Stimulated activated naive CD4-positive, alpha-beta T cell (primary cell): ENCODE measurements around the gene SDK1.
A peak's percentile ranks its signal among the peaks of the same experiment; 100 is the strongest.

ENCODE experiments used
- DNase-seq, 6 experiments: peaks; one replicate each; lab custom pipeline; 2025; lab: John Stamatoyannopoulos, UW

SDK1 gene

GRCh38 chr7:3425087-3425486 lies 124.0 kb downstream of the SDK1 start:
- no peak for DNase-seq

GRCh38 chr7:3426064-3426463 lies 125.0 kb downstream of the SDK1 start:
- no peak for DNase-seq

GRCh38 chr7:3427957-3428356 lies 126.9 kb downstream of the SDK1 start:
- DNase-seq = peak in 1 of 6 experiments; percentile 1

- DNase-seq = no peak
These were observed 128.9 kb downstream of the SDK1 start for GRCh38 chr7:3429981-3430380.

DNA sequence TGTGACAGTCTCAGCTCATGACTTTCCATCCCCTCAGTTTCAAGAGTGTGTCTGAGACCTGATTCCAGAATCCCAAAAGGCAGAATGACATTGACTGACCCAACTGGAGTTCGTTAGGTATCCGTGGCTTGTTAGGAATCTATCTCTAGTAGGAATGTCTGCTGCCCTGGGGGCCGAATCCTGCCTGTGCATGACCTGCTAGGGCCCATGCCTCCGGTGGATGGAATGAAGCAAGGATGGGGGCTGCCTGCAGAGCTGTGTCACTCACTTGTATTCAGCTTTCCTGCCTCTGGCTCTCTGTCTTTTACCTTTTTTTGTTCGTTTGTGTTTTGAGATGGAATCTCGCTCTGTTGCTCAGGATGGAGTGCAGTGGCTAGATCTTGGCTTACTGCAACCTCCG lies 129.5 kb downstream of the SDK1 start:
- no peak for DNase-seq

- DNase-seq = no peak
These were observed 130.3 kb downstream of the SDK1 start for GRCh38 chr7:3431306-3431705.

- DNase-seq = no peak
These were observed 131.9 kb downstream of the SDK1 start for GRCh38 chr7:3432911-3433310.

GRCh38 chr7:3434611-3435010 lies 133.6 kb downstream of the SDK1 start:
- DNase-seq = no peak

GRCh38 chr7:3436112-3436511 lies 135.1 kb downstream of the SDK1 start:
- no peak for DNase-seq

DNA sequence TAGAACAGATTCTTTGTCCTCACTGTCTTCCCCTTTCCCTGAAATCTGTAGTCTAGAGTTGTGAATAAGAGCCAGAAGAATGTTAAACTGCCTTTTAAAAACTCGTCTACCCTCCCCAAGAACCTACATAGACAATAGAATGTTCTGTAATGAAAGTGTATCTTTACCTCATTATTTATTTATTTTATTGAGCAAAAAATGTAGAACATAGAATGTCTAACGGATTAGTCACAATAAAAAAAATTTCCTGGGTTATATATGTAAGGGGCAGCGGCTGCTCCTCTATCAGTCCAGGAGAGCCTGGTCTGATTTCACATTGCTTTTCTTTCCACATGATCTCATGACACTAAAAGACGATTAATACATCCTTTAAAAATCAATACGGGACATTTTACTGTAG lies 135.7 kb downstream of the SDK1 start:
- no peak for DNase-seq

DNA sequence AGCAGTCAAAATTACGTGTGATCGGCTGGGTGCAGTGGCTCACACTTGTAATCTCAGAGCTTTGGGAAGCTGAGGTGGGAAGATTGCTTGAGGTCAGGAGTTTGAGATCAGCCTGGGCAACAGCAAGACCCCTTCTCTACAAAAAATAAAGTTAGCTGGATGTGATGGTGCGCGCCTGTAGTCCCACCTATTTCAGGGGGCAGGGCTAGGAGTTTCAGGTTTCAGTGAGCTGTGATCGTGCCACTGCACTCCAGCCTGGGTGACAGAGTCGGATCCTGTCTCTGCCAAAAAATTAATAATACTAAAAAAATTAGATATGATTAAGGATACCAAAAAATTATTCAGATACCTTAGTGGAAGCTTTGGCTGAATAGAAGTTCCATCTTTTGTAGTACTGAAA lies 136.4 kb downstream of the SDK1 start:
- no peak for DNase-seq

DNA sequence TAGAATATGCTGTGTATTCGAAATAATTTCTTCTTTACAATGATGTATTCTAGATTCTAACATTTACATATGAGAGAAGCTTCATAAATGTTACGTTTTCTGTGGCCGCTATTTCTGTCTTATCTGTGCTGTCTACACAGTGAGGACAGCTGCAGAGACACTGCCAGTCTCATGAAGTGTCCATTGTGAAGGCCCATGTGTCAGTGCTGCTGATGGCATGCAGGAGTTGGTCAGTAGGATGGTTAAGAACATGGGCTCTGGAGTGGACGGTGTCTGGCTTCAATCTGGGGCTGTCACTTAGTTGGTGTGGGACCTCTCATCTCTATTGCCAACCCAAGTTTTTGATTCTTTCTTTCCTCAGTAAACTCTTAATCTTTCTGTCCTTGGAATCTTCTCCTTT lies 137.3 kb downstream of the SDK1 start:
- DNase-seq = no peak

DNA sequence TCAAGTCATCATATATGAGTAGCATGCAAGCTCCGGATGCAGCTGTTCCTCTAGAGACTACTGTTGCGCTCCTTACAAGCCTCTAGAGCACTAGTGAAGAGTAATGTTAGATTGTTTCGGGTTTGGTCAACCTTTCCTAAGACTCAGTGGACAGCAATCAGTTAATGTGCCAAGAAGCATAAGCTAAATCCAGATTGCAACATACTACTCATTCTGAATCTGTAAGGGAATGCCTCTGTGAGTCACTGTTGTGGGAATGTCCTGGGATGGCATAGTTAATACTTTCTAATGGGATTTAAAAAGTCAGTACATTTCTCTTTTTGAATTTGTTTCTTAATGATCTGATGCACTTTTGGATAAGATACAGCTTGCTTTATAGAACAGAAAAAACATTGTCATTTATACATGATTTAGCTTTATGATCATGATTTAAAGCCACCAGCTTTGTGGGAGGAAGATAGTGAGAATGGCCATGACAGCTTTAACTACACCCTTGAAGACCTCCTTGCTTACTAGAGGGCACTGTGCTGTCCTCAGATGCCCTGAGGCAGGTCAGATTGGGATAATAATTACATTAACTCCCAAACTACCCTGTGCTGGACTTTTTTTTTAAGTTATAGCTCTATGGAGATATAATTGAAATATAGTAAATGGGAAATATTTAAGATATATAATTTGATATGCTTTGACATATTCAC lies 138.4 kb downstream of the SDK1 start:
- DNase-seq = no peak

DNA sequence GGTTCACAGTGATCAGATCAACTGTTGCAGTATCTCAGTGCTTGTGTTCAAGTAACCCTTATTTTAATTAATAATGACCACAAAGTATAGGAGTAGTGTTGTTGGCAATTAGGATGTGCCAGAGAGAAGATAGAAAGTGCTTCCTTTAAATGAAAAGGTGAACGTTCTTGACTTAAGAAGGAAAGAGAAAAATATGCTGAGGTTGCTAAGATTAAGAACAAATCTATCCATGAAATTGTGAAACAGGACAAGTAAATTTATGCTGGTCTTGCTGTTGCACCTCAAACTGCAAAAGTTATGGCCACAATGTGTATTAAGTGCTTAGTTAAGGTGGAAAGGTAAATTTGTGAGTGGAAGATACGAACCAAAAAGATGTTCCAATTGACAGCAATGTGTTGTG lies 139.5 kb downstream of the SDK1 start:
- no peak for DNase-seq

GRCh38 chr7:3443716-3444115 lies 142.7 kb downstream of the SDK1 start:
- no peak for DNase-seq

DNA sequence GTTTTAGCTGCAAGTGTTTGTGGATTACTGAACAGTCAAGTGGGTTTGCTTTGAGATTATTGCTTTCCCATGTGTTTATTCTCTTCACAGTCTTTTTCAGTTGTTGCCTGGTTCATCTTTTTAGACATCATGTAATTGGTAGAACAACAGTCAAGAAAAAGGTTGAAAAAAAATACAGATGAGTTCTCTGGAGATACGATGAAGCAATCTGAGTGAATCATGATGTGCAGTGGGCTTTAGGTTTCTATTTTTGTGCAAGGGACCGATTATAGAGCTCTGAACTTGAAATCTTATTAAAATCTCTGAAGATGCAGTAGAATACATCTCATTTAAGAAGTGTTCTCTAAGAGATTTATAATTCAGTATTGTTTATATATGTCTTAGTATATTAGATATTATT lies 145.7 kb downstream of the SDK1 start:
- no peak for DNase-seq

GRCh38 chr7:3451701-3452100 lies 150.6 kb downstream of the SDK1 start:
- no peak for DNase-seq

DNA sequence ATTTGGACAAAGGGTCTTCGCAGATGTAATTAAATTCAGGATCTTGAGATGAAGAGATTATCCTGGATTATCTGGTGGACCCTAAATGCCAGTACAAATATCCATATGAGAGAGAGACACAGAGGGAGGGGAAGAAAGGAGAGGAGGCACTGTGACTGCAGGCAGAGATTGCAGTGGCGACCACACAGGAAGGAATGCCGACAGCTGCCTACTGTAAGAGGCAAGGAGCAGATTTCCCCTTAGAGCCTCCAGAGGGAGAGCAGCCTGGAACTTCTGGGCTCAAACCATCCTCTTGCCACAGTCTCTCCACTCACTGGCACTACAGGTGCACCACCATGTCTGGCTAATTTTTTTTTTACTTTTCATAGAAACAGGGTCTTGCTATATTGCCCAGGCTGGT lies 152.3 kb downstream of the SDK1 start:
- DNase-seq = no peak

GRCh38 chr7:3455806-3456595 lies 154.9 kb downstream of the SDK1 start:
- no peak for DNase-seq

- DNase-seq = no peak
These were observed 158.1 kb downstream of the SDK1 start for GRCh38 chr7:3459111-3459510.

GRCh38 chr7:3461923-3462322 lies 160.9 kb downstream of the SDK1 start:
- peak; percentile 39 to 88 (median 78) for DNase-seq

GRCh38 chr7:3463696-3464095 lies 162.6 kb downstream of the SDK1 start:
- no peak for DNase-seq

GRCh38 chr7:3464900-3465622 lies 164.0 kb downstream of the SDK1 start:
- DNase-seq = peak; percentile 4 to 71 (median 60)
